GM12878 (cell line): Measurements from ENCODE around the gene LEUTX. TPM values are rescaled to one million over a fixed set of nuclear protein-coding genes. Genes with fewer than 3 reads are reported as not detected.

Source experiments
- ATAC-seq: fragments of 200-7000 bp; cut with Tn5 transposase; 3 replicates; pipeline ENCODE4 v1.9.1; 2020; ENCODE audit warnings: mild to moderate bottlenecking, moderate library complexity
- BruUV-seq: library from RNA; stranded (reverse); fragments of 400-500 nt; replicated peaks from 2 replicates; lab custom pipeline; 2021; lab: Mats Ljungman, UMichigan
- CTCF ChIA-PET: fragments of 300-600 bp; sonication (Branson Sonifier 250); formaldehyde crosslinking; extraction: SDS; loops from one replicate; lab custom pipeline; 2021; ENCODE audit warnings: inconsistent platforms; lab: Yijun Ruan, JAX
- POLR2A ChIA-PET: fragments of 350-600 bp; formaldehyde crosslinking; extraction: SDS; loops from one replicate; lab custom pipeline; 2021; ENCODE audit warnings: inconsistent platforms; lab: Charles Lee
- RAD21 ChIA-PET: fragments of 300-600 bp; sonication (Branson Sonifier 250); formaldehyde crosslinking; loops from one replicate; lab custom pipeline; 2023; ENCODE audit warnings: antibody characterized with exemption; ENCODE audit not compliant: unreplicated experiment; lab: Charles Lee
- SMC1A ChIA-PET: fragments of 300-600 bp; sonication (Branson Sonifier 250); formaldehyde crosslinking; loops from one replicate; lab custom pipeline; 2023; ENCODE audit not compliant: unreplicated experiment, uncharacterized antibody; lab: Charles Lee
- DNase-seq: peaks from one replicate; pipeline ENCODE4 v3.0.0-alpha.2; 2011; ENCODE audit warnings: low read depth, low spot score
- FAIRE-seq: peaks from 3 replicates; lab custom pipeline; 2011; peaks lifted over from hg19 to GRCh38; lab: Jason Lieb, UNC
- H2AFZ ChIP-seq: 2 replicates; pipeline ENCODE4 v1.6.0; 2011; ENCODE audit warnings: low read depth, low read length, control low read depth; ENCODE audit not compliant: control insufficient read depth
- H3K27ac ChIP-seq: 2 replicates; pipeline ENCODE4 v1.5.1; 2011; ENCODE audit warnings: control low read depth; ENCODE audit not compliant: control insufficient read depth, insufficient read depth
- H3K27me3 ChIP-seq, 2 experiments: replicated peaks in 1 of 2; 2 replicates each; pipeline versions ENCODE4 v1.6.0 to v1.6.1; 2011; ENCODE audit warnings: low read length in 1 of 2; ENCODE audit not compliant: control insufficient read depth in 2 of 2, insufficient read depth in 2 of 2
- H3K36me3 ChIP-seq, 2 experiments: 2 replicates each; pipeline ENCODE4 v1.5.1; 2011; ENCODE audit warnings: low read length in 1 of 2; ENCODE audit not compliant: control insufficient read depth in 2 of 2, insufficient read depth in 2 of 2
- H3K4me1 ChIP-seq: 2 replicates; pipeline ENCODE4 v1.6.1; 2011; ENCODE audit warnings: mild to moderate bottlenecking, low read length, moderate library complexity, mixed read lengths; ENCODE audit not compliant: control insufficient read depth, insufficient read depth
- H3K4me2 ChIP-seq: 2 replicates; pipeline ENCODE4 v1.6.0; 2011; ENCODE audit warnings: control low read depth; ENCODE audit not compliant: control insufficient read depth, insufficient read depth
- H3K4me3 ChIP-seq: fragments of 200-600 bp; sonication (generic); 2 replicates; pipeline ENCODE4 v1.5.1; 2016
- H3K79me2 ChIP-seq: 2 replicates; pipeline ENCODE4 v1.6.0; 2011; ENCODE audit warnings: low read length; ENCODE audit not compliant: control insufficient read depth, insufficient read depth
- H3K9ac ChIP-seq: 2 replicates; pipeline ENCODE4 v1.8.0; 2011; ENCODE audit warnings: low read length, control low read depth, mixed read lengths; ENCODE audit not compliant: control insufficient read depth, insufficient read depth
- H3K9me3 ChIP-seq: replicated peaks from 3 replicates; pipeline ENCODE4 v1.5.1; 2011; ENCODE audit warnings: mild to moderate bottlenecking, low read length; ENCODE audit not compliant: control insufficient read depth, insufficient read depth
- H4K20me1 ChIP-seq: 2 replicates; pipeline ENCODE4 v1.6.0; 2011; ENCODE audit not compliant: control insufficient read depth, insufficient read depth
- ATF7 ChIP-seq: fragments of 450-650 bp; IDR thresholded peaks from 2 replicates; pipeline ENCODE4 v1.6.1; 2016; ENCODE audit warnings: low read depth, mild to moderate bottlenecking
- BCLAF1 ChIP-seq: fragments of 450-650 bp; IDR thresholded peaks from 2 replicates; pipeline ENCODE4 v1.6.1; 2017; ENCODE audit warnings: antibody characterized with exemption, mild to moderate bottlenecking, moderate library complexity
- BHLHE40 ChIP-seq, 2 experiments: fragments of 450-650 bp in 1 of 2; IDR thresholded peaks; 2 replicates each; pipeline ENCODE4 v1.6.1; 2011 to 2017; ENCODE audit warnings: low read depth in 2 of 2, borderline replicate concordance in 1 of 2, improper control_type of control experiment in 1 of 2, low read length in 1 of 2, mild to moderate bottlenecking in 1 of 2
- BRCA1 ChIP-seq: IDR thresholded peaks from 2 replicates; pipeline ENCODE4 v1.6.1; 2011; ENCODE audit warnings: low read depth, low read length, improper control_type of control experiment
- CEBPB ChIP-seq, 2 experiments: fragments of 150-350 bp in 1 of 2; IDR thresholded peaks; 2 replicates each; pipeline ENCODE4 v1.6.1; 2012 to 2014; ENCODE audit warnings: low read depth in 2 of 2, low read length in 2 of 2, borderline replicate concordance in 1 of 2, inconsistent platforms in 1 of 2
- E2F8 ChIP-seq: fragments of 450-650 bp; IDR thresholded peaks from 2 replicates; pipeline ENCODE4 v1.6.1; 2018; ENCODE audit warnings: mild to moderate bottlenecking, low read depth, moderate library complexity; ENCODE audit not compliant: partially characterized antibody
- ETV6 ChIP-seq, 2 experiments: fragments of 450-650 bp in 1 of 2; IDR thresholded peaks in 1 of 2; conservative IDR thresholded peaks in 1 of 2; 2 replicates each; pipeline ENCODE4 v1.6.1; 2014; ENCODE audit warnings: antibody characterized with exemption in 1 of 2, borderline replicate concordance in 1 of 2, low read depth in 1 of 2, mild to moderate bottlenecking in 1 of 2, moderate library complexity in 1 of 2
- FOXK2 ChIP-seq: fragments of 450-650 bp; IDR thresholded peaks from 2 replicates; pipeline ENCODE4 v1.6.1; 2017; ENCODE audit warnings: mild to moderate bottlenecking, moderate library complexity
- NFYB ChIP-seq: IDR thresholded peaks from 2 replicates; pipeline ENCODE4 v1.6.1; 2011; ENCODE audit warnings: low read depth, mild to moderate bottlenecking, low read length, improper control_type of control experiment, moderate library complexity; ENCODE audit not compliant: insufficient read depth
- NRF1 ChIP-seq: conservative IDR thresholded peaks from 2 replicates; pipeline ENCODE4 v1.6.1; 2011; ENCODE audit warnings: mild to moderate bottlenecking, low read depth, low read length, improper control_type of control experiment
- POLR2AphosphoS2 ChIP-seq: IDR thresholded peaks from 2 replicates; pipeline ENCODE4 v1.6.1; 2011; ENCODE audit warnings: low read depth, mild to moderate bottlenecking, low read length, improper control_type of control experiment, moderate library complexity
- RAD21 ChIP-seq: IDR thresholded peaks from 2 replicates; pipeline ENCODE4 v1.6.1; 2011; ENCODE audit warnings: mild to moderate bottlenecking, low read depth, low read length, moderate library complexity; ENCODE audit not compliant: insufficient read depth
- SKIL ChIP-seq: fragments of 450-650 bp; IDR thresholded peaks from 2 replicates; pipeline ENCODE4 v1.6.1; 2017; ENCODE audit warnings: mild to moderate bottlenecking, low read depth, inconsistent platforms; ENCODE audit not compliant: poor library complexity, severe bottlenecking
- SMARCA5 ChIP-seq: fragments of 450-650 bp; IDR thresholded peaks from 2 replicates; pipeline ENCODE4 v1.6.1; 2017; ENCODE audit warnings: mild to moderate bottlenecking
- TCF3 ChIP-seq: IDR thresholded peaks from 2 replicates; pipeline ENCODE4 v1.6.1; 2012; ENCODE audit warnings: low read depth, mild to moderate bottlenecking, low read length, borderline replicate concordance; ENCODE audit not compliant: insufficient read depth
- WGBS: methylation state at CpG from one replicate; pipeline ENCODE4 v1.1.6; 2016; ENCODE audit warnings: low lambda C conversion rate; ENCODE audit not compliant: insufficient replicate concordance, insufficient coverage; ENCODE audit errors: missing lambda C conversion rate; 5-methylcytosine and 5-hydroxymethylcytosine counted together
- in situ Hi-C: fragments of 300-500 bp; cut with MboI; formaldehyde crosslinking; loops from 9 replicates; pipeline ENCODE4 v1.14.3; 2018; ENCODE audit warnings: mixed read lengths
- intact Hi-C: fragments of 100-400 bp; cut with micrococcal nuclease; formaldehyde crosslinking; loops from one replicate; pipeline ENCODE4 v1.14.2; 2022; ENCODE audit not compliant: unreplicated experiment
- polyA plus RNA-seq, 11 experiments: library from polyadenylated mRNA; depleted of rRNA in 4 of 11; unstranded in 6 of 11; stranded (reverse) in 5 of 11; fragments of >200 nt; fragmentation: Nextera tagmentation in 4 of 11; fragmentation: Illumina TruSeq in 1 of 11; extraction: Ambion mirVana in 4 of 11; extraction: Trizol in 1 of 11; gene quantifications; 1 replicate in 1 of 11; 2 replicates in 10 of 11; pipeline versions ENCODE4 v1.2.1 to v1.2.3, GENCODE V29; 2011 to 2016; ENCODE audit warnings: inconsistent platforms in 2 of 11, missing spikeins in 2 of 11, low read depth in 1 of 11
- total RNA-seq, 4 experiments: library from RNA; depleted of rRNA in 3 of 4; stranded (reverse); fragments of >200 nt in 3 of 4; fragmentation: Illumina TruSeq in 1 of 4; extraction: Trizol in 1 of 4; gene quantifications; 2 replicates each; pipeline versions ENCODE4 v1.2.1 to v1.2.3, GENCODE V29; 2013 to 2021

The LEUTX gene
- total and polyA plus RNA-seq, 10 of the 15 experiments (the other 5 are each of a cell fraction or from before 2014, with no cell fraction given) = 0.29 to 0.46 (median 0.40) TPM; not detected in 4

- in situ Hi-C loops = no loop called here
- intact Hi-C loops = no loop called here
- Histone ChIP-seq H3K27me3 (no peaks in the 10 kb centered on the region), H3K27ac (no peak overlapping the region), H3K4me1 (peaks cover 32% of the 10 kb centered on the region), H3K36me3 (no peaks in the 10 kb centered on the region; a peak in 1 of 4 replicates), H3K79me2 (no peaks in the 10 kb centered on the region; the same call in 1 of the 2 replicates), H2AFZ (no peak overlapping the region), H3K9me3 (no peaks in the 10 kb centered on the region), H3K4me3 (no peak overlapping the region), H3K9ac (no peak overlapping the region), H4K20me1 (no peaks in the 10 kb centered on the region), H3K4me2 (no peak overlapping the region)
- BruUV-seq = no TSS peak
- ChIA-PET POLR2A (no interaction called here), SMC1A (interaction anchor here (1.0 to 2.3 kb wide), 4 partner anchors 15 to 156 kb away, joined by 3 to 8 read pairs (median 4); partner anchors contain the start of gene PSMC4), CTCF (interaction anchor here (1.0 to 9.9 kb wide), 4 partner anchors 22 to 143 kb away, joined by 3 to 83 read pairs (median 10); partner anchors contain the start of gene FBL), RAD21 (interaction anchor here (0.8 to 2.9 kb wide), 2 partner anchors 19 to 32 kb away, joined by 3 to 11 read pairs; partner anchors contain the start of genes DYRK1B and FBL)
- ATAC-seq = no peak
- FAIRE-seq = no peak
- no peak for DNase-seq
- 82% methylated on average over 3 of the region's 3 CpGs for WGBS
- TF ChIP-seq RAD21 (no peak), NRF1 (no peak), FOXK2 (no peak), BRCA1 (no peak), SKIL (no peak), BHLHE40 (IDR thresholded peaks at IDR 0.05; ENCODE audit: borderline replicate concordance in 1 of 2, low read depth in 2 of 2, low read length in 1 of 2) (no peak), E2F8 (no peak), ATF7 (no peak), CEBPB (IDR thresholded peaks at IDR 0.05; ENCODE audit: borderline replicate concordance in 1 of 2, low read depth in 2 of 2, low read length in 2 of 2) (no peak), TCF3 (no peak), ETV6 (conservative IDR thresholded peaks at IDR 0.05 in 1 of 2, IDR thresholded peaks at IDR 0.05 in 1 of 2; ENCODE audit: borderline replicate concordance in 1 of 2, low read depth in 1 of 2) (no peak), POLR2AphosphoS2 (no peak), BCLAF1 (no peak), SMARCA5 (no peak), NFYB (no peak)
These were observed 35.9 kb downstream of the LEUTX start for GRCh38 chr19:39814595-39814994.
